ENCODE results near the gene TSPAN31.

TSPAN31 gene

GRCh38 chr12:57716305-57716704 is 28.5 kb upstream of the TSPAN31 start:
- no peak overlapping the region for H3K27ac Mint-ChIP-seq
- H3K27me3 Mint-ChIP-seq (ENCODE audit: low read depth, poor library complexity) = no peaks in the 10 kb centered on the region
- TF ChIP-seq, protein P1, sequence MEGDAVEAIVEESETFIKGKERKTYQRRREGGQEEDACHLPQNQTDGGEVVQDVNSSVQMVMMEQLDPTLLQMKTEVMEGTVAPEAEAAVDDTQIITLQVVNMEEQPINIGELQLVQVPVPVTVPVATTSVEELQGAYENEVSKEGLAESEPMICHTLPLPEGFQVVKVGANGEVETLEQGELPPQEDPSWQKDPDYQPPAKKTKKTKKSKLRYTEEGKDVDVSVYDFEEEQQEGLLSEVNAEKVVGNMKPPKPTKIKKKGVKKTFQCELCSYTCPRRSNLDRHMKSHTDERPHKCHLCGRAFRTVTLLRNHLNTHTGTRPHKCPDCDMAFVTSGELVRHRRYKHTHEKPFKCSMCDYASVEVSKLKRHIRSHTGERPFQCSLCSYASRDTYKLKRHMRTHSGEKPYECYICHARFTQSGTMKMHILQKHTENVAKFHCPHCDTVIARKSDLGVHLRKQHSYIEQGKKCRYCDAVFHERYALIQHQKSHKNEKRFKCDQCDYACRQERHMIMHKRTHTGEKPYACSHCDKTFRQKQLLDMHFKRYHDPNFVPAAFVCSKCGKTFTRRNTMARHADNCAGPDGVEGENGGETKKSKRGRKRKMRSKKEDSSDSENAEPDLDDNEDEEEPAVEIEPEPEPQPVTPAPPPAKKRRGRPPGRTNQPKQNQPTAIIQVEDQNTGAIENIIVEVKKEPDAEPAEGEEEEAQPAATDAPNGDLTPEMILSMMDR (IDR thresholded peaks at IDR 0.05) = no peak
- peaks cover 59% of the 10 kb centered on the region for H3K36me3 Mint-ChIP-seq (ENCODE audit: low read depth)
- H3K4me3 Mint-ChIP-seq = no peak overlapping the region
- peaks cover 12% of the 10 kb centered on the region for H3K9me3 Mint-ChIP-seq
- no peak for DNase-seq
- H3K4me1 Mint-ChIP-seq = no peaks in the 10 kb centered on the region

DNA sequence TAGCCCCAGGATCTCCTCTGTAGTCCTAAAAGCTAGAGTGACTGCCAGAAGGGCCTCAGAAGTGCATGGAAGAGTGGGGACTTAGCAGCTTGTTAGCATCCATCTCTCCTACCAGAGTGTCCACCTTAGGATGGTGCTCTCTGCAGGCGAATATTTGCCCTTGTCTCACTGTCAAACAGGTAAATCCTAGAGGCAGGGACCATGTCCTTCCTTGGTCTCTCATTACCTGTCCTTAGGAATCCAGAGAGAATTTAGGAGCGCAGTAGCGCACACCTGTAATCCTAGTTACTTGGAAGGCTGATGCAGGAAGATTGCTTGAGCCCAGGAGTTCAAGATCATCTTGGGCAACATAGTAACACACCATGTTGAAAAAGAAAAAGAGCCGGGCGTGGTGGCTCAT is 27.7 kb upstream of the TSPAN31 start:
- H3K4me1 Mint-ChIP-seq = no peaks in the 10 kb centered on the region
- H3K9me3 Mint-ChIP-seq = peaks cover 4% of the 10 kb centered on the region
- no peak overlapping the region for H3K4me3 Mint-ChIP-seq
- DNase-seq = no peak
- no peaks in the 10 kb centered on the region for H3K27me3 Mint-ChIP-seq (ENCODE audit: low read depth, poor library complexity)
- TF ChIP-seq, protein P1 (IDR thresholded peaks at IDR 0.05) = no peak
- no peak overlapping the region for H3K27ac Mint-ChIP-seq
- peaks cover 57% of the 10 kb centered on the region for H3K36me3 Mint-ChIP-seq (ENCODE audit: low read depth)

DNA sequence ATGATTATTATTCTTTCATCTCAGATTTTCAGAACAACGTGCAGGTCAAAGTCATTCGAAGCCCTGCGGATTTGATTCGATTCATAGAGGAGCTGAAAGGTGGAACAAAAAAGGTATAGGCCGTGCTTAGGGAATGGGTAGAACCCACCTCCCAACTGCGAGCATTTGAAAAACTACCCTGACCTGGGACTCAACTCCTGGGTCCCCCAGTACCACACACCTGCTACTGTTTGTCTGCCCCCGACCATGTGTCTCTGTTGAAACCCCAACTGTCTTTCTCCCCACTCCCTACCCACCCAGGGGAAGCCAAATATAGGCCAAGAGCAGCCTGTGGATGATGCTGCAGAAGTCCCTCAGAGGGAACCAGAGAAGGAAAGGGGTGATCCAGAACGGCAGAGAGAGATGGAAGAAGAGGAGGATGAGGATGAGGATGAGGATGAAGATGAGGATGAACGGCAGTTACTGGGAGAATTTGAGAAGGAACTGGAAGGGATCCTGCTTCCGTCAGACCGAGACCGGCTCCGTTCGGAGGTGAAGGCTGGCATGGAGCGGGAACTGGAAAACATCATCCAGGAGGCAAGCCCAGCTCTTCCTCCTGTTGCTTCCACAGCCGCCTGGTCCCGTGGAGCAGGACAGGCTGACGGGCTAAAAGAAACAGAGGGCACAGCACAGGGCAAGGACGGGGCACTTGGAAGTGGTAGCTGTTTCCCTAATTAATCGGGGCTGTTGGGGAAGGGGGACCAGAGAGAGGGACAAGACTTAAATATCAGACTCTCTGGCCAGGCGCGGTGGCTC is 26.8 kb upstream of the TSPAN31 start:
- Mint-ChIP-seq H3K9me3 (no peaks in the 10 kb centered on the region), H3K27me3 (ENCODE audit: low read depth, poor library complexity) (peaks cover 4% of the 10 kb centered on the region), H3K36me3 (ENCODE audit: low read depth) (peaks cover 51% of the 10 kb centered on the region), H3K4me1 (no peaks in the 10 kb centered on the region), H3K4me3 (no peak overlapping the region), H3K27ac (no peak overlapping the region)
- TF ChIP-seq, protein P1 (IDR thresholded peaks at IDR 0.05) = no peak
- no peak for DNase-seq

GRCh38 chr12:57718641-57719528 is 26.0 kb upstream of the TSPAN31 start:
- TF ChIP-seq, protein P1 (IDR thresholded peaks at IDR 0.05) = no peak
- H3K27ac Mint-ChIP-seq = no peak overlapping the region
- no peaks in the 10 kb centered on the region for H3K4me1 Mint-ChIP-seq
- no peak for DNase-seq
- H3K36me3 Mint-ChIP-seq (ENCODE audit: low read depth) = peaks cover 43% of the 10 kb centered on the region
- H3K4me3 Mint-ChIP-seq = no peak overlapping the region
- peaks cover 13% of the 10 kb centered on the region for H3K27me3 Mint-ChIP-seq (ENCODE audit: low read depth, poor library complexity)
- no peaks in the 10 kb centered on the region for H3K9me3 Mint-ChIP-seq

DNA sequence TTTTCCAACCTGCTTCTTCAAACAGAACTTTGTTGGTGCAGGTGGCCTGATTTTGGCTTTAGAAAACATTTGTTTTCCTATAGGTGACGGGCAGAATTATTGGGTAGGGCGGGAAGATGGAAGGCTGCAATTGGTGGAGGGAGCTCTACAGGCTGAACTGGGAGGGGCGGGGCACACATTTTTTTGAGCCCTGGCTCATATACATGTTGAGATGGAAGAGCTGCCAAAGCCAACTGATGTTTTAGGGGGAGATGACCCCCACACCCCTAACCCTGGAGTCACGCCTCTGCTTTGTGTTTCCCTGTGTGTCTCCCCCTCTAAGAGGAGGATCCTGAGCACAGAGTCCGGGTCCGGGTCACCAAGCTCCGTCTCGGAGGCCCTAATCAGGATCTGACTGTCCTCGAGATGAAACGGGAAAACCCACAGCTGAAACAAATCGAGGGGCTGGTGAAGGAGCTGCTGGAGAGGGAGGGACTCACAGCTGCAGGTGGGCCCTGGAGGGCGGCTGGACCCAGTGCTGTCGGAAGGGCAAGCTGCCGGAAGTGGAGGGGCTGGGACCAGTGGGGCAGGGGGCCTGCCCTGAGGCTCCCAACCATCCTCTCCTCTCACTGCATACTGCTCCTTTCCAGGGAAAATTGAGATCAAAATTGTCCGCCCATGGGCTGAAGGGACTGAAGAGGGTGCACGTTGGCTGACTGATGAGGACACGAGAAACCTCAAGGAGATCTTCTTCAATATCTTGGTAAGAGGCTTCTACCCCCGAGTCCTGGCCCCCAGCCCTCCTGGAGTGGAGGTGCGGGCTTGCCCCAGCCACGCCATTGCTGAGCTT is 24.8 kb upstream of the TSPAN31 start:
- H3K36me3 Mint-ChIP-seq (ENCODE audit: low read depth) = peaks cover 43% of the 10 kb centered on the region
- DNase-seq = no peak

More for the DNA sequence above, 24.8 kb upstream of the TSPAN31 start:
- Mint-ChIP-seq H3K4me3 (no peak overlapping the region), H3K9me3 (no peaks in the 10 kb centered on the region), H3K27ac (no peak overlapping the region), H3K27me3 (ENCODE audit: low read depth, poor library complexity) (peaks cover 24% of the 10 kb centered on the region), H3K4me1 (no peaks in the 10 kb centered on the region)
- TF ChIP-seq, protein P1 (IDR thresholded peaks at IDR 0.05) = no peak
